Measurements from ENCODE around the gene GC.
"Not testable (repeated sequence)": the region's sequence is repeated elsewhere in the genome, so short reads cannot be mapped to it uniquely, and the experiment has no call there.

Gene GC

GRCh38 chr4:71783972-71784371 is at the start of gene GC:
Gene GC, minus strand, starts transcription at chr4:71784079. Its CDS starts 61 bp downstream, at chr4:71784018.
- no peak for DNase-seq

- no peak for DNase-seq
Observed at GRCh38 chr4:71833232-71833900, 49.5 kb upstream of the GC start.

- no peak for DNase-seq
Observed at GRCh38 chr4:71832049-71832448, 48.2 kb upstream of the GC start.

GRCh38 chr4:71830497-71831190 is 46.8 kb upstream of the GC start:
- DNase-seq, result no peak

- no peak for DNase-seq
Observed at GRCh38 chr4:71828470-71828869, 44.6 kb upstream of the GC start.

- DNase-seq, result no peak
Observed at GRCh38 chr4:71827826-71828225, 43.9 kb upstream of the GC start.

- no peak for DNase-seq
Observed at GRCh38 chr4:71816676-71817303, 32.9 kb upstream of the GC start.

GRCh38 chr4:71814433-71814832 is 30.6 kb upstream of the GC start:
- DNase-seq, result no peak

GRCh38 chr4:71809805-71810204 is 25.9 kb upstream of the GC start:
- not testable (repeated sequence) for DNase-seq

GRCh38 chr4:71807469-71807868 is 23.6 kb upstream of the GC start:
- no peak for DNase-seq

GRCh38 chr4:71805230-71805629 is 21.4 kb upstream of the GC start:
- DNase-seq, result not testable (repeated sequence)

- DNase-seq, result not testable (repeated sequence)
Observed at GRCh38 chr4:71804017-71804697, 20.3 kb upstream of the GC start.

- no peak for DNase-seq
Observed at GRCh38 chr4:71785959-71786358, 2.1 kb upstream of the GC start.

- no peak for DNase-seq
Observed at GRCh38 chr4:71784569-71785197, 804 bp upstream of the GC start.

GRCh38 chr4:71777891-71778290 is 6.0 kb downstream of the GC start:
- DNase-seq, result no peak

GRCh38 chr4:71775449-71775848 is 8.4 kb downstream of the GC start:
- DNase-seq, result no peak

GRCh38 chr4:71774136-71774535 is 9.7 kb downstream of the GC start:
- no peak for DNase-seq

GRCh38 chr4:71773004-71773403 is 10.9 kb downstream of the GC start:
- no peak for DNase-seq

GRCh38 chr4:71772592-71772991 is 11.3 kb downstream of the GC start:
- no peak for DNase-seq

- DNase-seq, result no peak
Observed at GRCh38 chr4:71771613-71772012, 12.3 kb downstream of the GC start.

- DNase-seq, result no peak
Observed at GRCh38 chr4:71769434-71769833, 14.4 kb downstream of the GC start.

- DNase-seq, result no peak
Observed at GRCh38 chr4:71768123-71768522, 15.8 kb downstream of the GC start.

GRCh38 chr4:71765821-71766383 is 18.0 kb downstream of the GC start:
- no peak for DNase-seq
